ENCODE data around the gene RBM15.

Gene RBM15

GRCh38 chr1:110380672-110381283 is 41.6 kb downstream of the RBM15 start:
- H3K27me3 ChIP-seq (replicated peaks; ENCODE audit: control insufficient read depth, insufficient read depth, low read length): no peaks in the 10 kb centered on the region
- DNase-seq (ENCODE audit: extremely low read depth, insufficient read length): no peak
- peaks cover 2% of the 10 kb centered on the region for H3K36me3 ChIP-seq (ENCODE audit: control insufficient read depth, insufficient read depth, low read length)
- no peak overlapping the region for H3K4me3 ChIP-seq (replicated peaks; ENCODE audit: low read depth, low read length)
- TF ChIP-seq, protein P1, sequence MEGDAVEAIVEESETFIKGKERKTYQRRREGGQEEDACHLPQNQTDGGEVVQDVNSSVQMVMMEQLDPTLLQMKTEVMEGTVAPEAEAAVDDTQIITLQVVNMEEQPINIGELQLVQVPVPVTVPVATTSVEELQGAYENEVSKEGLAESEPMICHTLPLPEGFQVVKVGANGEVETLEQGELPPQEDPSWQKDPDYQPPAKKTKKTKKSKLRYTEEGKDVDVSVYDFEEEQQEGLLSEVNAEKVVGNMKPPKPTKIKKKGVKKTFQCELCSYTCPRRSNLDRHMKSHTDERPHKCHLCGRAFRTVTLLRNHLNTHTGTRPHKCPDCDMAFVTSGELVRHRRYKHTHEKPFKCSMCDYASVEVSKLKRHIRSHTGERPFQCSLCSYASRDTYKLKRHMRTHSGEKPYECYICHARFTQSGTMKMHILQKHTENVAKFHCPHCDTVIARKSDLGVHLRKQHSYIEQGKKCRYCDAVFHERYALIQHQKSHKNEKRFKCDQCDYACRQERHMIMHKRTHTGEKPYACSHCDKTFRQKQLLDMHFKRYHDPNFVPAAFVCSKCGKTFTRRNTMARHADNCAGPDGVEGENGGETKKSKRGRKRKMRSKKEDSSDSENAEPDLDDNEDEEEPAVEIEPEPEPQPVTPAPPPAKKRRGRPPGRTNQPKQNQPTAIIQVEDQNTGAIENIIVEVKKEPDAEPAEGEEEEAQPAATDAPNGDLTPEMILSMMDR (IDR thresholded peaks at IDR 0.05; ENCODE audit: insufficient read depth, low read length, poor library complexity, severe bottlenecking): no peak

DNA sequence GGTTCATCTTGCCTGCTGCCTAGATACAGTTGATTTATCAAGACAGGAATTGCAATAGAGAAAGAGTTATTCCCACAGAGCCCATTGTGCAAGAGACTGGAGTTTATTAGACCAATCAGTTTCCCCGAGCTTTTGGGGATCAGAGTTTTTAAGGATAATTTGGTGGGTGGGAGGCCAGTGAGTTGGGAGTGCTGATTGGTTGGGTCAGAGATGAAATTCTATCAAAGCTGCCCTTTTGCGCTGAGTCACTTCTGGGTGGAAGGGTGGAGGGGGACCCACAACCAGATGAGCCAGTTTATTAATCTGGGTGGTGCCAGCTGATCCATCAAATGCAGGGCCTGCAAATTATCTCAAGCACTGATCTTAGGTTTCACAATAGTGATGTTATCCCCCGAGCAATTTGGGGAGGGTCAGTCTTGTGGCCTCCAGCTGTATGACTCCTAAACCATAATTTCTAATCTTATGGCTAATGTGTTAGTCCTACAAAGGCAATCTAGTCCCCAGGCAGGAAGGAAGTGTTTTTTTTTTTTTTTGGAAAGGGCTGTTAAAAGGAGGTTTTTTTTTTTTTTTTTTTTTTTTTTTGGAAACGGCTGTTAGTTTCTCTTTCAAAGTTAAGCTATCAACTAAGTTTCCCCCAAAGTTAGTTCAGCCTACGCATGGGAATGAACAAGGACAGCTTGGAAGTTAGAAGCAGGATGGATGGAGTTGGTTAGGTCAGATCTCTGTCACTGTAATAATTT is 44.2 kb downstream of the RBM15 start:
- no peak for DNase-seq (ENCODE audit: extremely low read depth, insufficient read length)
- H3K27me3 ChIP-seq (replicated peaks; ENCODE audit: control insufficient read depth, insufficient read depth, low read length): no peaks in the 10 kb centered on the region
- H3K4me3 ChIP-seq (replicated peaks; ENCODE audit: low read depth, low read length): no peak overlapping the region
- TF ChIP-seq, protein P1 (IDR thresholded peaks at IDR 0.05; ENCODE audit: insufficient read depth, low read length, poor library complexity, severe bottlenecking): no peak
- no peaks in the 10 kb centered on the region; the same call in 1 of the 2 replicates for H3K36me3 ChIP-seq (ENCODE audit: control insufficient read depth, insufficient read depth, low read length)

GRCh38 chr1:110384581-110385321 is 45.6 kb downstream of the RBM15 start:
- TF ChIP-seq, protein P1 (IDR thresholded peaks at IDR 0.05; ENCODE audit: insufficient read depth, low read length, poor library complexity, severe bottlenecking): no peak
- H3K36me3 ChIP-seq (ENCODE audit: control insufficient read depth, insufficient read depth, low read length): no peaks in the 10 kb centered on the region; the same call in 1 of the 2 replicates
- H3K4me3 ChIP-seq (replicated peaks; ENCODE audit: low read depth, low read length): no peak overlapping the region
- no peaks in the 10 kb centered on the region for H3K27me3 ChIP-seq (replicated peaks; ENCODE audit: control insufficient read depth, insufficient read depth, low read length)
- DNase-seq (ENCODE audit: extremely low read depth, insufficient read length): peak; percentile 55

DNA sequence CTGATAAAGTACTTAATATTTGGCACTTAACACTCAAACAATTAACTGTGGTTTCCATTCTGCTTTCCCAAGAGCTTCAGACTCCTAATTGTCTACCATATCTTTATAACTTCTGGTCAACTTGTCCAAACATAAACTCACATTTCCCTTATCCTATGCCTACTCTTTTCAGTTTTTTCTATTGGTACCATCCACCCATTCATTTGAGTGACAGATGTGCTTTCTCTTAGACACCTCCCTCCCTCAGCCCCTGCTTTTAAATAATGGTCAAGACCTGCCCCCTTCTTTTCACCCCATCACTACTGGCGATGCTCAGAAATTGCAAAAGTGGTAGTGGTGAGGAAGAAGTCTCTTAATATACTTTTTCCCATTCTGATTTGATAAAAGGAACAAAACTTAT is 46.2 kb downstream of the RBM15 start:
- H3K4me3 ChIP-seq (replicated peaks; ENCODE audit: low read depth, low read length): no peak overlapping the region
- TF ChIP-seq, protein P1 (IDR thresholded peaks at IDR 0.05; ENCODE audit: insufficient read depth, low read length, poor library complexity, severe bottlenecking): no peak
- no peak for DNase-seq (ENCODE audit: extremely low read depth, insufficient read length)
- H3K27me3 ChIP-seq (replicated peaks; ENCODE audit: control insufficient read depth, insufficient read depth, low read length): no peaks in the 10 kb centered on the region
- H3K36me3 ChIP-seq (ENCODE audit: control insufficient read depth, insufficient read depth, low read length): no peaks in the 10 kb centered on the region; the same call in 1 of the 2 replicates

DNA sequence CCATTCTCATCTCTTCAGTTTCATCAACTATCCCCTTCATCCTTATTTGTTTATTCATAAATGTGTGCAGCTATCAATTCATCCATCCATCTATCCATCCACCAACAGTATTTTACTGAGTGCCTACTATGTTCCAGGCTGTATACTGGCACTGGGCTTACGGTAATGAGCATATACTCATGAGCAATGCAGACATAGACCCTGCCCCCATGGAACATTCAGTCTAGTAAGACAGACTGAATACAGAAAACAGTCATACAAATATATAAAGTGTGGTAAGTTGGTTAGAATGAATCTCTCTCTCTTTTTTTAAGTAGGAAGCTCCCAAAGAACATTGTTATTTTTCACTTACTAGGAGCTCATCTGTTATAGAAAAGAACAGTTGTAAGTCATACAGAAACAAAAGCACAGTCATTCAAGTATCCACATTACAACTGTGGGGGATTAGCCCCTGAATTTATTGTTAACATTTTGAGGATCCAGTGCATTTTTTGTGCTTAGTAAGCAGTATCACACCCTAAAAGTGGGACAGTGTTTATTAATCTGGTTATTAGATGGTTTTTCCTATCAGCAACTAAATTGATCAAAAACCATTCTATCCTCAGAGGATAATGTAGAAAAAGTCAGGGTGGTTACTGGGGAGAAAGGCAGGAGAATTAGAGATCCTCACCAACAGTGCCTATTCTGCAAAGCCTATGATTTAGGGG is 48.0 kb downstream of the RBM15 start:
- H3K4me3 ChIP-seq (replicated peaks; ENCODE audit: low read depth, low read length): no peak overlapping the region
- H3K27me3 ChIP-seq (replicated peaks; ENCODE audit: control insufficient read depth, insufficient read depth, low read length): no peaks in the 10 kb centered on the region
- DNase-seq (ENCODE audit: extremely low read depth, insufficient read length): no peak
- H3K36me3 ChIP-seq (ENCODE audit: control insufficient read depth, insufficient read depth, low read length): no peaks in the 10 kb centered on the region; the same call in 1 of the 2 replicates
- TF ChIP-seq, protein P1 (IDR thresholded peaks at IDR 0.05; ENCODE audit: insufficient read depth, low read length, poor library complexity, severe bottlenecking): no peak
